GM19455 (cell line): Measurements from ENCODE around the gene LFNG.

ENCODE experiments used
- ATAC-seq: cut with Tn5 transposase; IDR thresholded peaks from one replicate; pipeline ENCODE4 v1.9.1; 2021; ENCODE audit not compliant: unreplicated experiment

LFNG gene

DNA sequence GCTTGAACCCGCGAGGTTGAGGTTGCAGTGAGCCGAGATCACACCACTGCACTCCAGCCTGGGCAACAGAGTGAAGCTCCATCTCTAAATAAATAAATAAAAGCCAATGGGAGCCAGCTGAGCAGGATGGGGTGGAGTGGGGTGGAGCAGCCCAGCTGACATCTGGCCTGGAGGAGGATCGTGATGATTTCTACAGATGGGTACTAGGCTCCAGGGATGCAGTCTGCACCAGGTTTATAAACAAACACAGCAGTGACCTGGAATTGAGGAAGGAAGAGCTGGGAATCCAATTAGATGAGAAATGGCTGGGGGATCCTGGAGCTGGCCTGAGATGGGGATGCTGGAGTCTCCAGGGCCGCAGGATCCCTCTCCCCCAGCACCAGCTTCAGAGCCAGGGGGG is 36.1 kb upstream of the LFNG start:
- no peak for ATAC-seq

DNA sequence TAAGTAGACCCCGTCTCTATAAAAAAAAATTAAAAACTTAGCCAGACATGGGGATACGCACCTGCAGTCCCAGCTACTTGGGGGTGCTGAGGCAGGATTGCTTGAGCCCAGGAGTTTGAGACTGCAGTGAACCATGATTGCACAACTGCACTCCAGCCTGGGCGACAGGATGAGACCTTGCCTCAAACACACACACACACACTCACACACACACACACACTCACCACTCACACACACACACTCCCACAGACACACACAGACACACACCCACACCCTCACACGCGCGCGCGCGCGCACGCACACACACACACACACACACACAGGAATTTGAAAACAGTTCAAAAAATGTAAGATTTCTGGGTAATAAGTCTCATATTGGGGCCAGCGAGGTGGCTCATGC is 34.7 kb upstream of the LFNG start:
- ATAC-seq = no peak

DNA sequence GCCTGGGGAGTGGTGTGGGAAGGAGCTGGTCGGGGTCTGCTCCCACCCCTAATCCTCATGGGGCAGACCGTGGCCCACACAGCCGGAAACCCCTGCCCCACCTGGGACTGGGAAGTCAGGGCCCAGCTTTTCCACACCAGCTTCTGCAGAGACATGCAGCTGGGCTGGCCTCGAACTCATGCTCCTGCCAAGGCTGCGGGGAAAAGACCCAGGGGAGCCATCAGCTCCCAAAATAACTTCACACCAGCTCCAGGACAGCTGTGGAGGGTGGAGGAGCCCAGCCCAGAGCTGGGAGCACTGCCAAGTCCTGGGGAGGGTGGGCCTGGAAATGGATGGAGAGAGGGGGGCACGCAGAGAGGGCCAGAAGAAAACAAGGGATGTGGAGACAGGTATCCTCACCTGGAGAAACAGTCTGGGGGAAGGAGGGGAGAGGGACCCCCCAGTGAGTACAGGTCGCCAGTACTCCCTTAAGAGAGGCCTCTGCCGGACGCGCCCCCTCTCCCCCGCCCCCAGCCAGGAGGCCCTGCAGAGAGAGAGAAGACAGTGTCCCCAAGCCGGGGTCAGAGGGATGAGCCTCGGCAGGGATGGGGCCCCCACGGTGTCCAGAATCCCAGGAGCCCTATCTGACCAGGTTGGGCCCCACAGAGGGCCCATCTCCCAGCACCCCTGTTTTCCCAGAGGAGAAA is 31.8 kb upstream of the LFNG start:
- no peak for ATAC-seq

DNA sequence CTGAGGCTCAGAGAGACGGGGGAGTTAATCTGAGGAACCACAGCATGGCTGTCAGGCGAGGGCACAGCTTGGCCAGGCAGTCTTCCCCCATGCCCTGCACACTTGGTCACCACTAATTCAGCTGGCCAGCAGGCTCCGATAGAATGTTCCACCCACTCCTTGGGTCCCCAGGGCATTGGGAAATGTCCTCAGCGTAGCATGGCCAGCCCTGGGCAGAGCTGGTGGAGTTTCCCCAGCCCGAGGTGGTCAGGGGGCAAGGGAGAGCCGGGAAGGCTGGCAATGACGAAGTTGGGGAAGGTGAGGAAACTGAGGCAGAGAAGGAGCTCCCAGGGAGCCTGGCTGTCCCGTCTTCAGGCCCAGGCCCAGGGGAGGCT is 31.3 kb upstream of the LFNG start:
- ATAC-seq = no peak

DNA sequence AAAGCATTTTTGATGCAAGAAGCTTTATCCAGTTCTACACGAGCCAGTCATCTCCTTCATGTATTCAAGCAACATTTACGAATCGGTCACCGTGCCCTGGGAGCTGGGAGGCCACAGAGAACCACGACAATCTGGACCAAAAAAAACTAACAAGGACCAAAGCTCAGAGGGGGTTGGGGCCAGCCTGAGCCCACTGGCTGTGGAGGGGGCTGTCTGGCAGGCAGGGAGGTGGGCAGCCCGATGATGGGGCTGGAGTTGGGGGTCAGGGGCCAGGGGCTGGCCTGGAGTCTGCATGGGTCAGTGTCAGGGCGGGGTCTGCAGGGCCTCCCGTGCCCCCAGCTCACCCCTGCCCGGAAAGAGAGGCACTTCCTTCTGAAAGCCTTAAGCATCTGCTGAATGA is 30.9 kb upstream of the LFNG start:
- ATAC-seq = no peak

DNA sequence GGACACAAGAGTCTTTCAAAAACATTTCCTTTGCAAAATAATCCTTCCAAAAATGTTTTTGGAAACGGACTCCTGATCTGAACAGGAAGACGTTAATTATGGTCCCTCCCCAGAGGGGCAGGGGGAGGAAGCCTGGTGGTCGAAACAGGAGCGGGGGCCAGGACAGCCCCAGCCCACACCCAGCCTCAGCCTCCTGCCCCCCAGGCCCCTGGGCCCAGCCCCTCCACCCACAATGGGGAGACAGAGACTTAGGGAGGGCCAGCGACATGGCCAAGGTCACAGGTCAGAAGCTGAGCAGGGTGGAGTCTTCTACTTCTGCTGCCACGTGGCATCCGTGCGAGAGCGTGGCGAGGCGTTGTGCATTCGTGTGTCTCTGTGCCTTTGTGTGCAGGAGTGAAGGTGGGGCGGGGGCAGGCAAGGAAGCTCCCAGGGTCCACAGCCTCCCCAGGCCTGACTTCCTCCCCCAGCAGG is 29.4 kb upstream of the LFNG start:
- ATAC-seq = no peak

DNA sequence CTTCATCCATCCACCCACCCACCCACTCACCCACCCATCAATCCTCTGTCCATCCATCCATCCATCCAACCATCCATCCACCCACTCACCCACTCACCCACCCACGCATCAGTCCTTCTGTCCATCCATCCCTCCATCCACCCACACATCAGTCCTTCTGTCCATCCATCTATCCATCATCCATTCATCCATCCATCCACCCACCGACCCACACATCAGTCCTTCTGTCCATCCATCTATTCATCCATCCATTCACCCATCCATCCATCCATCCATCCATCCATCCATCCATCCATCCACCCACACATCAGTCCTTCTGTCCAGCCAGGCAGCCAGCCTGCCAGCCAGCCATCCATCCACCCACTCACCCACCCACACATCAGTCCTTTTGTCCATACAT is 27.5 kb upstream of the LFNG start:
- ATAC-seq = no peak

DNA sequence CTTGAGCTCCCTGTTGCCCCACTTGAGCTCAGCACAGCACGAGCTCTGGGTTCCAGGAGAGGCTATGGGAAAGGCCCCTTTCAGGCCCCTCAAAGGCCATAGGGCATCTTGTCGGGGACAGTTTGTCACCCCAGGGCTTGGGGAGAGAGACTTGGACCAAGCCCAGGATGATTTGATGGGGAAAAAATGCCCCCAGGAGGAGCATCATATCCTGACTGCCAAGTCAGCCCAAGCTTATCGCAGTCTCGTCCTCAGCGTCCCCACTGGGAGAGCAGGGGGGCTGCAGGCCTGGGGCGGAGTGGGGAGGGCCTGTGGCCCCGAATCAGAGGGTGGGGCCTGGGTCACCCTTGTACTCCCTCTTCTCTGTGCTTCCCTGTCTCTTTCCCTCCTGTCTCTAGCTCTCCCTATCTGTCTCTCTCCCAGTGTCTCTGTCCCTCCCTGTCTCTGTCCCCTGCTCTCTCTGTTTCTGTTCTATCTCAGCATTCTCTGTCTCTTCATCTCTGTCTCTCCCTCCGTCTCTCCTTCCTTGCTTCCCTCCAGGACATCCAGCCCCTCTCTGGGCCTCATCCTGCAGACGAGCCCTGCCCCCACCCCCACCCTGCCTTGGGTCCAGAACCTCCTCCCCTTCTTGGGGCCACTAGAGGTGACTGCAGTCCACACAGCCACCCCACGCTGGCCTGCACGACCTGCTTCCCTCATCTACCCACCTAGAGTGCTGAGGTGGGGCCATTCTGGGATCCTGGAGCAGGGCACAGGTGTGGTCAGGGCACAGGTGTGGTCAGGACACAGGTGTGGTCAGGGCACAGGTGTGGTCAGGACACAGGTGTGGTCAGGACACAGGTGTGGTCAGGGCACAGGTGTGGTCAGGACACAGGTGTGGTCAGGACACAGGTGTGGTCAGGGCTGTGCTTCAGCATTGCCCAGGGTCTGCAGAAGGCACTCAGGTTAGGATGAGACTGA is 26.1 kb upstream of the LFNG start:
- no peak for ATAC-seq

DNA sequence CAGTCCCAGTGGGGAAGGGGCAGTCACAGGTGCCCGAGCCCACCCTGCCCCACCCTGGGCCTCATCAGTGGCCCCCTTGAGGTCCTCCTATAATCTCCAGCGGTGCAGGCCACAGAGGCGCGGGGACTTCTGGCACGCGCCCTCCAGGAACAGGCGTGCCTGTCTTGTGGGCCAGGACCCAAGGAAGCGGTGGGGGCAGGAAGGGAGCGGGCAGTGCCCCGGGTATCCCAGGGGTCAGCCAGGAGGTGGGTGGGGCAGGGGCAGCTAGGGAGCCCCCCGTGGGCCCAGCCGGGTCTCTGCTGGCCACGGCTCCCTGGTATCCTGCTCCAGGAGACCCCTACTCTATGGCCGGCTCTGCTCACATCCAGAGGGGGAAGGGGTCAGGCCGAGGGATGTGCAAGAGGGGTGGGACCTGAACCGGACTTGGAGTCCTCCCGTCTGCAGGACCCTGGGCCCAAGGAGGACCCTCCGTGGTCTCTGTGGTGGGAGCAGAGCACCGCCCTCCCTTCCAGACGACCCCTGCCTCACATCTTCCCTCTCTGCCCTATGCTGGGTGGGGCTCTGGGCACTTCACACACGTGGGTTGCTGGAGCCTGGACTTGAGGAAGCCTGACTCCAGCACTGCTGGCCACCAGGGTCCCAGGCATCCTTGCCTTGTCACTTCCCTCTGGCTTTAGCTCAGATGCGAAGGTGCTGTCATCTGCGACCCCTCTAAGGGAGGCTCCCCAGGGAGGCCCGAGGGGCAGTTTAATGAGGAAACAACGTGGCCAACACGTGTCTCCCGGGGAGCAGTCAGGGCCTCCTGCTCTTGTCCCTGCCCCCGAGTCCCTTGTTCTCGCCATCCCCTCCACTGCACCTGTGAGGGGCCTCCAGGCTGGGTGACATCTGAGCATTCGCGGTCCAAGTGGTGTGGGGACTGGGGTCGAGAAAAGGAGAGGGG is 25.1 kb upstream of the LFNG start:
- ATAC-seq = no peak

DNA sequence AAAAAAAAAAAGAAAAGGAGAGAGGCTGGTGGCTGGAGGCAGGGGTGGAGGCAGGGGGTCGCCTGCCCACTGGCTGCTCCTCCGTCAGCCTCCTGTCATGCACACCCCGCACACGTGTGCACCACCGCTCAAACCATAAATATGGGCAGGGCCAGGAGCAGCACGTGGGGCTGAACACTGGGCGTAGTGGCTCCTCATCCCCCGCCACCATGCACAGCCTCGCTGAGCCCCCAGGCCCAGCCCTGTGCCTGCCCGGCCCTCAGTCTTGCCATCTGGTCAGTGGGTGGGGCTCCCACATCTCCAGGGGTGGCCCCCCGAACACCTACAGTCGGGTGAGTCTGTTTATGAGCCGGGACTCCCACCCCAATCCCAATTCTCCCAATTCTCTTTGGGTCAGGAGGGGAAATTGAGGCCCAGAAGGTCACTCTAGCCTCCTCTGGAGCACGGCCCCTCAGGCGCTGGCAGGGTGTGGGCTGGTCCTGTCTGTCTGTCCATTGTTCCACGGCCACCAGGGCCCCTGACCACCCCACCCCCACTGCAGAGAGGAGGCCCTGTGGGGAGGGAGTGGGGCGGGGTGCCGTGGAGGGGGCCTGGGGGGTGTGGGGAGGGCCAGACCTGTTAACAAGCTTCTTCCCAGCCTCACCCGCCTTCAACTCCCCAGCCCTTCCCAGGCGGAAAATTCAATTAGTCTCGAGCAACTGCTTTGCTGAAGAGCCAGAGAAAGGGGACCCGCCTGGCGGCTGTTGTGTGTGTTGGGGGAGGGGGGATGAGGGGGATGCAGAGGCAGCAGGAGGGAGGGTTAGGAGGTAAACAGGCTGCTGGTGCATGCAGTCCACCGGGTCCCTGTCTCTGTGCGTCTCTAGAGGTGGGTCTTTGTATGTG is 23.9 kb upstream of the LFNG start:
- ATAC-seq = no peak

DNA sequence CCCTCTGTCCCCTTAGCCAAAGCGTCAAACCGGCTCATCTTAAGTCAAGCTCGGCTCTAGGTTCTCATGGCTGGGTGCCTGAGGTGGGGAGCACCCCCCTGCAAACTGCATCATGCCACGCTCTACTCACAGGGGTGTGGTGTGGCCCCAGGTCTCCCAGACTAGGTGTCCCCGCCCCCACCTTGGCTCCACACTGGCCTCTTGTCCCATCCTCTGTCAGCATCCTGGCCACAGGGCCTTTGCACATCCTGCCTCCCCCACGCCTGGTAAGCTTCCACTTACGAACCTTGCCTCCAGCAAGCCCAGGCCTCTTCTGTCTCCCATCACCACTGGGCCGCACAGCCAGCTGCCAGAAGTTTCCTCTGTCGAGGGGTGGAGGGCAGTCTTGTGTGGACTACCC is 23.2 kb upstream of the LFNG start:
- no peak for ATAC-seq

DNA sequence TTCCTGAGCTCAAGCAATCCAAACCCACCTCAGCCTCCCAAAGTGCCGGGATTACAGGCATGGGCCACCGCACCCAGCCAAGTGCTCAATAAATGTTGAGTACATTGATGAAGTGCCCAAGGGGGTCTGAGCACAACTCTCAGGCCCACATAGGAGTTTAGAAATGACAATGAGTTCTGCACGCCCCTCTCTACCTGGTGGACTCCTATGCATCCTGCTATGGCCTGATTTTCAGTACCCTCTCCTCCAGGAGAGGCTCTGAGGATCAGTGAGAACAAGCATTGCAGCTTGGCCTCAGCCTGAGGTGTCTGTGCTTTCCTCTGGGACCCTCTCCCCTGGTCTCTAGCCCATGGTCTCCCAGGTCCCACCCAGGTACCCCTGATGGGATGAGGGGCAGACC is 22.5 kb upstream of the LFNG start:
- ATAC-seq = no peak

DNA sequence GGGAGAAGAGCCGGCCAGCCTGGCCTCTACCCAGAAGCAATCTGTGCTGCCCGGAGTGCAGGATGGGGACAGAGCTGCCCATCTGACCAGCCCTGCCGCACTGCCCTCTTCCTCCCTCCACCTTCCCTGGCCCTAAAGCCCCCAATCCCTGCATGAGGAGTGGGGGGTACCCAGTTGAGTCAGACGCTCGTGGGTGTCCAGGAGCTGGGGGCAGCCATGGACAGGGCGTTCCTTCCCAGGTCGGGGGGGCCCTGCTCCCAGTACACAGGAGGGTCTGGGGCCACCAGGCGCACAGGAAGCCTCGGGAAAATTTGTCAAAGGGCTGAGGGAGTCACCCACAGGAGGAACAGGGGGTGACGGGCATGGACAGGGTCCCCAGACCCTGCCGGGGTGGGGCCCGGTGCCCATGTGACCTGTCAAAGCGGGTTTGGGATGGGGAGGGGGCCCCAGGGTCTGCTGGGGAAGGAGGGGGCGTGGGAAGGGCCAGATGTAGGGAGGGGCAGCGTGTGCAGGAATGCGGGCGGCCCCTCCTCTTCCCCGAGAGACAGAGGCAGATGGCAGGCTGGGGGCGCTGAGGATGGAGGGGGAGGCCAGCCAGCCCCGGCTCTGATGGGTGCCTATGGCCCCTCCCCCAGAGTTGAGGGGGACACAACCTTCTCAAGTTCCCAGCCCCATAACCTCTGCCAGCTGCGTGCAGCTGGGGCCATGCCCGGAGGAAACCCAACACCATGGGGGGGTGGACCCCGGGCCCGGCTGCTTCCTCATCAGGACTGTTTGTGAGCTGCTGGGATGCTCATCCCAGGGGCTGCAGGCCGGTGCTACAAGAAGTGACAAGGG is 21.9 kb upstream of the LFNG start:
- no peak for ATAC-seq

DNA sequence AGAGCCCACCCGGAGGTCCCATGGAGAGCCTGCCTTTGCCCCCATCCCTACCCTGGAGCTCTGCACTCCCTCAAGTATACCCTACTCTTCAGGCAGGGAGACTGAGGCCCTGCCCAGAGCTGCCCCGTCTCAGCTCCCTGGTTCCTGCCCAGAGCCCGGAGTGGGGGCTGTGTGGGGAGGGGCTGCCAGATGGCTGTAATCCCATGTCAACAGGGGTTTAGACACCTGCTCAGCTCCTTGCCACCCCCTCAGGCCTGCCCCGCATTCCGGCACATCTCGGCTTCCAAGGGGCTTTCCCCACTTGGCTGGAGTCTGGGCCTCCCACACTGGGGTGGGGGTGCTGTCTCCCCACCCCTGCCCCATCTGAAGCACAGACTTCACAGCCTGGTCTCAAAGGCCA is 20.9 kb upstream of the LFNG start:
- ATAC-seq = no peak

DNA sequence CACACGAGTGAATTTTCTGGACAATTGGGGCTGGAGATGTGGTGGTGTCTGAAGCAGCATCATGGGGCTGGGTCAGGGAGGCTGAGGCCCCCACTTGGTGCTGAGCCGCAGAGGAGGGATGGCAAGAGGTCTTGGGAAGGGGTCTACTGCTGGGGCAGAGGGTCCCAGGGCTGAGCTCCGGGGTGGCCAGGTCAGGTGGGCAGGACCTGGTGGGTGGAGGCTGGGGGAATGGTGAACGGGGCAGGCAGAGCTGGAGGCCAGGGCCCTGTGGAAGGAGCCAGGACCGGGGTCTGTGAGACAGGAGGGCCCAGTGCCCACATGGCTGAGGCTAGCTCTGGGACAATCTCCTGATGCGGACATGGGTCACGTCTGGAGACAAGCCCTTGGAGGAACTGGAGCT is 20.4 kb upstream of the LFNG start:
- no peak for ATAC-seq

DNA sequence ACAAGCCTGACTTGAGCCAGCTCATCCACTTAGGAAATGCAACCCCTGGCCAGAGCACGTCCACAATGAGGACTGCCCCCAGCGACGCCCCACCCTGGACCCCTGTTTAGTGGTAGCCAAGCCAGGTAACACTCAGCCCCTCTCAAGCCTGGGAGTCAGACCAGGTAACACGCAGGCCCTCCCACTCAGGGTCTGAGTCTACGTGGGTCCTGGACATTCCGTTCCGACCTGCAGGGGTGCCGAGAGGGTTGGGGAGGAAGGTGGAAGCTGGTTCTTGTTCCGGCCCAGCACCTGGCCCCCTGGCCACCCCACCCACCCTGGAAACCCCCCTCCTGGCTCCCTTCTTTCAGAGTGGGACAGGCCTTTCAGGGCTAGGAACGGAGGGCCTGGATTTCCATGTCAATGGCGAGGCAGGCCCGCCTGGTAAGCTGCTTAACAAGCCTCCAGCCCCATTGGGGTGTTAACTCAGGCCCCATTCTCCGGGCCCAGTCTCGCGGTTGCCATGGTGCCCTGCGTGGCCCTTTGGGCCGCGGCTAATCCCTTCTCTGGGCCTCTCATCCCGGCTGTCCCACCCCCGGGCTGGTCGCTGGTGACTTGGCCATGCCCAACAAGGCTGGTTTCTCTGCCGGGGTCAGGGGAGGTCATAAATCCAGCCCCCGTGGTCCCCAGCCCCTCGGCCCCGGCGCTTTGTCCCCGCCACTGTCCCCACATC is 19.7 kb upstream of the LFNG start:
- ATAC-seq = no peak

DNA sequence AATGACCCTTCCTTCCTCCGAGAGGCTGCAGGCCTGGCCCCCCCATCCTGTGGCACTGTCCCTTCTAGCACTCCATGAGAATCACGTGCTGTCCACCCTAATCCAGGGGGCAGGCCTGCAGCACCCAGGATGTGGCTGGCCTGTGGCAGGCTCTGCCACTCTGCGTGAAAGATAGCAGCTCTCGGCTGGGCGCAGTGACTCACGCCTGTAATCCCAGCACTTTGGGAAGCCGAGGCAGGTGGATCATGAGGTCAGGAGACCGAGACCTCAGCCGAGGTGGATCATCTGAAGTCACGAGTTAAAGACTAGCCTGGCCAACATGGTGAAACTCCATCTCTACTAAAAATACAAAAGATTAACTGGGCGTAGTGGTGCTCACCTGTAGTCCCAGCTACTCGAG is 18.9 kb upstream of the LFNG start:
- no peak for ATAC-seq

DNA sequence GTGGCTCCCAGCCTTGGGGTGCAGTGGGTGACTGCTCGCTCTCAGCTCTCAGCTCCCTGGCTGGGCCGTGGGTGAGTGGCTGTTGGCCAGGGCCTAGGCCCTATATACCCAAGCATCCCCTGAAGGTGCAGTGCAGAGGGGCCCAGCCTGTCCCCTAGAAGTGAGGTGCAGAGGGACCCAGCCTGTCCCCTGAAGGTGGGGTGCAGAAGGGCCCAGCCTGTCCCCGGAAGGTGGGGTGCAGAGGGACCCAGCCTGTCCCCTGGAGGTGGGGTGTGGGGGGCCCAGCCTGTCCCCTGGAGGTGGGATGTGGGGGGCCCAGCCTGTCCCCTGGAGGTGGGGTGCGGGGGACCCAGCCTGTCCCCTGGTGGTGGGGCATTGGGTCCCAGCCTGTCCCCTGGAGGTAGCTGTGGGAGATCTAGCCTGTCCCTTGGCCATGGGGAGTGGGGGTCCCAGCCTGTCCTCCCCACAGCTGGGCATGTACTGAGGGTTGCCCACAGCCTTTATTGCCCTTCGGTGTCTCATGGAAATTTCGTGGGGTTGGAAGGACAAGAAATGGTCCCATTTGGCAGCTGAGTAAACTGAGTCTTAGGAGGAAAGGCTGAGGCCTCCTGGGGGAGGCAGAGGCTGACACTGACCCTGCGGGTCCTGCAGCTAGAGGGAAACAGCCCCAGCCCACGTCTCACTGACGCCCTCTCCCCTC is 17.5 kb upstream of the LFNG start:
- no peak for ATAC-seq
